NCI-H748 treated with DMSO at 0.1 percent for 48 hours (cell line): ENCODE measurements around the gene BAHCC1.

ENCODE experiments used
- DNase-seq: peaks from one replicate; lab custom pipeline; 2025; lab: John Stamatoyannopoulos, UW

Gene BAHCC1

DNA sequence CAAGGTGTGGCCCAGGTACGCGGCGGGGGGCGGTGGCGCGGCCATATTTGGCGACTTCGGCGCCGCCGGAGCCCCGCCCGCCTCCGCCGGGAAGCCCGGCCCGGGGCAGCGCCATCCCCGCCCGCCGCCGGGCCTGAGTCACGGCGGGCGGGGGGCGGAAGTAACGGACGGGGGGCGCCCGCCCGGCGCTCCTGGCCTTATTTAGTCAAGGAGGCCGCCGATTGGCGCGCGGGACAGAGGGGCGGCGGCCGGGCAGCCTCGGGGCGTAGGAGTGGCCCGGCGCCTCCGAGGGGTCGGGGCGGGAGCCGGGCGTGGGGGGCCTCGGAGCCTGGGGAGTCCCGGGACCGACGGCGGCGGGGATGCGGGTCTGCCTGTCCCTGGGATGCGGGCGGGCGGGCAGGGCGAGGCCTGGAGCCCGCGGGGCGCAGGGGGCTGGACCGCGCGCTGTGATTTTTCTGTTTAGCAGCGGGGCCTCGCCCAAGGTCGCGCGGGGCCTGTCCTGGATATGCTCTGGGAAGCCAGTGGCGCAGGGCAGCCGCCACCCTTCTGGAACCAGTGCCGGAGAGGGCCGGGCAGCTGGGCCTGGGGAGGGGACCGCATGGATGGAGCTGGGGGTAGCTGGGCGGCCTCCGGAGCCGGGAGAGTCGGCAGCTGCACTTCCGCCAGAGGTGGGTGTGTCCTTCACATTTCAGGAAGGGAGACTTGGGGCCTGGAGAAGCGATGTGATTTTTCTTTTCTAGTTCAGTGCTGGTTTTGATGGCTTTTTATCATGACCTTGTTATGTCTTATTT, 119.7 kb downstream of the BAHCC1 start:
- peak; percentile 47 for DNase-seq

GRCh38 chr17:81515530-81516041, 120.3 kb downstream of the BAHCC1 start:
- no peak for DNase-seq
